PC-9 (cell line): ENCODE measurements around the gene ABCC6.

Experiments
- EZH2 ChIP-seq: fragments of 200-600 bp; sonication (generic); IDR thresholded peaks from 2 replicates; pipeline ENCODE4 v1.8.0; 2017; ENCODE audit warnings: antibody characterized with exemption, low read depth
- TF ChIP-seq, protein P1 (sequence below): fragments of 200-600 bp; sonication (generic); conservative IDR thresholded peaks from 2 replicates; pipeline ENCODE4 v1.6.1; 2017; ENCODE audit warnings: mixed run types, antibody characterized with exemption, mild to moderate bottlenecking, moderate library complexity

- TF ChIP-seq, protein P1, sequence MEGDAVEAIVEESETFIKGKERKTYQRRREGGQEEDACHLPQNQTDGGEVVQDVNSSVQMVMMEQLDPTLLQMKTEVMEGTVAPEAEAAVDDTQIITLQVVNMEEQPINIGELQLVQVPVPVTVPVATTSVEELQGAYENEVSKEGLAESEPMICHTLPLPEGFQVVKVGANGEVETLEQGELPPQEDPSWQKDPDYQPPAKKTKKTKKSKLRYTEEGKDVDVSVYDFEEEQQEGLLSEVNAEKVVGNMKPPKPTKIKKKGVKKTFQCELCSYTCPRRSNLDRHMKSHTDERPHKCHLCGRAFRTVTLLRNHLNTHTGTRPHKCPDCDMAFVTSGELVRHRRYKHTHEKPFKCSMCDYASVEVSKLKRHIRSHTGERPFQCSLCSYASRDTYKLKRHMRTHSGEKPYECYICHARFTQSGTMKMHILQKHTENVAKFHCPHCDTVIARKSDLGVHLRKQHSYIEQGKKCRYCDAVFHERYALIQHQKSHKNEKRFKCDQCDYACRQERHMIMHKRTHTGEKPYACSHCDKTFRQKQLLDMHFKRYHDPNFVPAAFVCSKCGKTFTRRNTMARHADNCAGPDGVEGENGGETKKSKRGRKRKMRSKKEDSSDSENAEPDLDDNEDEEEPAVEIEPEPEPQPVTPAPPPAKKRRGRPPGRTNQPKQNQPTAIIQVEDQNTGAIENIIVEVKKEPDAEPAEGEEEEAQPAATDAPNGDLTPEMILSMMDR = no peak
- TF ChIP-seq EZH2 = no peak
These were observed 68.9 kb downstream of the ABCC6 start for GRCh38 chr16:16154281-16154951.
